Ureter (tissue), 1 donor: ENCODE results near the gene MYO1A. TPM values are rescaled to one million over a fixed set of nuclear protein-coding genes. Genes with fewer than 3 reads are reported as not detected.
A peak's percentile ranks its signal among the peaks of the same experiment; 100 is the strongest.
"Not testable (repeated sequence)": the region's sequence is repeated elsewhere in the genome, so short reads cannot be mapped to it uniquely, and the experiment has no call there.

Source experiments
- DNase-seq: peaks from one replicate; pipeline ENCODE4 v3.0.0-alpha.2; 2020; ENCODE audit warnings: low spot score
- total RNA-seq: library from RNA; stranded (reverse); gene quantifications from one replicate; pipeline ENCODE4 v1.2.4, GENCODE V29; 2023
- donor health status: DM: yes; HTN: yes; CAD: no.

Gene MYO1A
- total RNA-seq, 1 donor from 2014 or later, result 0.23 TPM

DNA sequence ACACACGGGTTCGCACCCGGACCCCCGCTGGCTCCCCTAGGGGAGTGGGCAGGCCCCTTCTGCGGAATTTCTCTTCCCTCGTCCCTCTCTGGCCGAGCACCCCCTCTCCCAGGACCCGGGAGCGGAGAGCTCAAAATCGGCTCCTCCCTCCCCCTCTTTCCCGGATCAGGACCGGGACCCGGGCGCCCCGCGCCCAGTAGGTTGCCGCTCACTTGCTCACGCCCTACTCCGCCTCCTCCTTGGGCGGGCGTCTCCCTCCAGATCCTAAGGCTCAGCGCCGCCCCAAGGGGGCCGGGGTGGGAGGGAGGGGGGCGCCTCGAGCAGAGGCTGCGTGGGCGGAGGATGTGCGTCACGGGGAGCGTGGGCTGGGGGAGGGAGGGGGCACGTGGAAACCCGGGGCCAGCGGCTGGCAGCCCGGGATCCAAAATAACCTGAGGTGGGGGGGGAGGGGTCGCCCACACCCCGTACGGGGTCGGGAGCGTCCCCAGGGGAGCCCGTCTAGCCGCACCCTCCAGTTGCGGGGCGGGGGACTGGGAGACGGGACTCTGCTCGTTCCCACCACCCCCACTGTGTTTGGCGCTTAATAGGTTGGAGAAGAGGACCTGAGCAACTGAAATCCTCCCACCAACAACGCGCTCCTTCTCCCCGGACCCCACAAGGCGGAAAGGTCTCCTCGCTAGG is 37.2 kb upstream of the MYO1A start:
- peak; percentile 94 for DNase-seq

DNA sequence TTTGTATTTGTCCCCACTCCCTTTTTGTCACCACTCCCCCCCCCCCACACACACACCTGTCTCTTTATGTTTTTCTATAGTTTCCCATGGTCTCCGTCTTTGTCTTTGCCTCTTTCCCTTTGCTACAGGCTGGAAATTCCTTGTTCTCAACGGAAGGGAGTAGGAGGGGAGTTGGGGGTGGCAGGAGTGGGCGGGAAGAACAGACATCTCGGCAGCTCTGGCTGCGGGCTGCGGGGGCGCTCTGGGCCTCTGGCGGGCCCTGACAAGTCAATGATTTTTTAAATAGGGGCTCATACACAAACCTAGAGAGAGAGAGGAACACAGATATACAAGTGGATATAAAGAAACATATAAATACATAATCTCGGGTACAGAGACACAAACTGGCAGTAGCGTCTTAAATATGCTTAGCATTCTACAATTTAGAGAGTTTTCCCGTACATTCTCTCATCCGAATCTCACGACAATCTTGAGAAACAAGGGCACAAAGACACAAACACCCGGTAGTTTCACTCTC is 36.6 kb upstream of the MYO1A start:
- DNase-seq, result peak; percentile 76

DNA sequence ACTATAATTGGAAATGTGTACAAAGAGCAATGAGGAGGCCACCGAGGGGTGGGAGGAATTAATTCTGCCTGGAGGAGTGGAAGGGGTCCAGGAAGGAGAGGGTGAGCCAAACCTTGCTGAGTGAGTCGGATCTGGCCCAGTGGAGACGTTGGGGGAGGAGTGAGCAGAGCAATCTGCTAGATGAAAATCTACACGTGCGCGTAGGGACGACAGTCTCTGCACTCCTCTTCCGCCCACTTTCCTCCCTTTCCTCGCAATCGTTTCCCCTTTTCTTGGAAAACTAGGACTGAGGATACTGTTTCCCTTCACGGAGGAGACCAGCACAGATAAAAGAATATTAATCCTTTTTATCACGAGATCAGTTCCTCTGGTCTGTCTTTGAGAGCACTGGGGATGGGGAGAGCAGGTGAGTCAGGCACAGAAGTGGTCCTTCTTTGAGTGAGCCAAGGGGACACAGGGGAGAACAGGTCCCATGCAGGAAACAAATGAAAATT is 36.1 kb upstream of the MYO1A start:
- DNase-seq, result peak; percentile 74

DNA sequence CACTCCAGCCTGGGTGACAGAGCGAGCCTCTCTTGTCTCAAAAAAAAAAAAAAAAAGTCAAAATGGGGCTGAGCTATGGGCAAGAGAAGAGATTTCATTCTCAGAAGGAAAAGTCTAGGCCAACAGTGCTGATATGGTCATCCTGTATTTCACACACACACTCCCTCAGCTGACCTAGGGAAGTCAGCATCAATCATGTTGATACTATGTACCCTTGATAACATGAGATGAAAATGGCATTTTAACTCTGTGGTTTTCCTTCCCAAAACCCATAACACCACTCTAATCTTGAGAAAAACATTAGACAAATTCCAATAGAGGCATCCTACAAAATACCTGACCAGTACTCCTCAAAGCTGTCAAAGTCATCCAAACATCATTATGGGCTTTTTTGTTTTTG is 30.9 kb upstream of the MYO1A start:
- DNase-seq, result no peak

DNA sequence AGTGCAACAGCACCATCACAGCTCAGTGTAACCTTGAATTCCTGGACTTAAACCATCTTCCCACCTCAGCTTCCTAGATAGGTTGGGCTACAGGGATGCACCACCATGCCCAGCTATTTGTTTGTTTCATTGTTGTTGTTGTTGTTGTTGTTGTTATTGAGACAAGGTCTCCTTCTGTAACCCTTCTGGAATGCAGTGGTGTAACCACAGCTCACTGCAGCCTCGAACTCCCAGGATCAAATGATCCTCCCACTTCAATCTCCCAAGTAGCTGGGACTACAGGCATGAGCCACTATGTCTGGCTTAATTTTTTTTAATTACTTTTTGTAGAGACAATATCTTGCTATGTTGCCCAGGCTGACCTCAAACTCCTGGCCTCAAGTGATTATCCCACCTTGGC is 29.9 kb upstream of the MYO1A start:
- no peak for DNase-seq

DNA sequence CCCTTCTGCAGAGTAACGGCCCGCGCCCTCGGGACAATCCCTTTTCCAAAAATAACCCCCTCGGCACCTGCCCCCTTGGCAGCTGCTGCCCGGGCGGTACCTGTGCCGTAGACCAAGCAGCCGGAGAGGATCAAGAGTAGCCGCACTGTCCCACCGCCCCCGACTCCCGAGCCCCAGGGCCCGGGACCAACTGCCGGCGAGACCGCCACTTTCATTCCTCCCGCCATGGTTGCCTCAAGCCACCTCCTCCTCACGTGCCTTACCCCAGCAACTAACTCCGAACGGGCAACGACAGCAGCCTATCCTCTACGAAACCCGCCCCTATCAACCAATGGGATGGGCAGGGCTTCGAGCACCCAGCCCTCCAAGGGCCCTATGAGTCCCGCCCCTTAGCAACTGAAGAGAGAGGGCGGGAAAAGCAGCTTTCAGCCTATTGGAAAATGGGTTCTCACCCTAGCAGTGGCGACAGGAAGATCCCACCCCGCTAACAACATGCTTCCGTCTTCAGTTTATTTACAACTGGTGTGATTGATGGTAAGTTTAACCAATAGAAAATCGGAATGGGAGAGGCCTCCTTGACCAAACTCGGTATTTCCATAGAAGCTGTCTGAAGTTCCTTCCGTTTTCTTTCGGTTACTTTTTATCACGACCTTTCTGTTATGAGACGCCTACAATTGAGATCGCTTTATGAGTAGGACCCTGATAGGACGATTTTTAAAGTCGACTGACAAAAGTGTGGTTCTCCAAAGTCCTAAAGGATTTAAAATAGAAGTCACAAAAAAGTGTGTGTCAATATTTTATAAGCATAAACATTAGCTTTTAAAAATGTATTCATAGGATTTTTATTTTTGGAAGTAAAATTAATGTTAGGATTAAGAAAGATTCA is 28.8 kb upstream of the MYO1A start, which contains the start of gene NEMP1:
TSS of gene NEMP1 (minus strand) at position 273 of the 886 bp plus-strand sequence. CDS start at position 227, 46 bp downstream.
- DNase-seq, result peak; percentile 98

DNA sequence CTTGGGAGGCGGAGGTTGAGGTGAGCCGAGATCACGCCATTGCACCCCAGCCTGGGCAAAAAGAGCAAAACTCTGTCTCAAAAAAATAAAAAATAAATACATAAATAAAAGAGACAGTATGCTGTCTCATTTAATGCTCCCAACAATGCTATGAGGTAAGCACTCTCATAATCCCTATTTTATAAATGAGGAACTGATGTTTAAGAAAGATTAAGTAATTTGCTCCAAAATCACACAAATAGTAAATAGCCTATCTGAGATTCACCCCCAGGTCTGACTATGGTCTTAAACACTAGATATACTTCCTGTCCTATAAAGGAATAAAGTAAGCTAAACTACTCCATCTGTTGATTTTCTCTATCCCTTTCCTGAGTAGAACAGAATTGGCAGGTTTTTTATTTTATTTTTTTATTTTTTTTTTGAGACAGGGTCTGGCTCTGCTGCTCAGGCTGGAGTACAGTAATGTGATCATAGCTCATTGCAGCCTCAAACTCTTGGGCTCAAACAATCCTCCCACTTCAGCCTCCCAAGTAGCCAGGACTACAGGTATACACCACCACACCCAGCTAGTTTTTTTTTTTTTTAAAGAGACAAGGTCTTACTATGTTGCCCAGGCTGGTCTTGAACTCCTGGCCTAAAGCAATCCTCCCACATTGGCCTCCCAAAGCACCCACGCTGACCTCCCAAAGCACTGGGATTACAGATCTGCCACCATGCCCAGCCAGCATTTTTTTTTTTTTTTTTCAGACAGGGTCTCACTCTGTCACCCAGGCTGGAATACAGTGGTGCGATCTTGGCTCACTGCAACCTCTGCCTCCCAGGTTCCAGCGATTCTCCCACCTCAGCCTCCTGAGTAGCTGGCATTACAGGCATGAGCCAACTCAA is 23.9 kb upstream of the MYO1A start:
- not testable (repeated sequence) for DNase-seq

DNA sequence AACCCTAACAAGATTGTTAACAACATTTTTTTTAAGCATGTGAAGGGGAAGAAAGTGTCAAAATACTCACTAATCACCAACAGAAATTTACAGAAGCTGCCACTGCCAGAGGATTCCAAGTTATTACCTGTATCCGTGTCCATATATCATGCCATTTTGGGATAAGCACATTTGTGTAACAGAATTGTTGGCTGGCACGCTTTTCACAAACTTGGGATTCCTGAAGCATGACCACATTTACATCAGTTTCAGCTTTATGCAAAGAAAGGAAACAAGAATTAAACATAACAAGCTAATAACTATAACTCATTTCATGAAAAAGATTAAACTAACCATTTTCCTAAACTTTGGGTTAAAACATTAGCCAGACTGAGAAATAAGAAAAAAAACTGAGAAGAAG is 22.7 kb upstream of the MYO1A start:
- no peak for DNase-seq

DNA sequence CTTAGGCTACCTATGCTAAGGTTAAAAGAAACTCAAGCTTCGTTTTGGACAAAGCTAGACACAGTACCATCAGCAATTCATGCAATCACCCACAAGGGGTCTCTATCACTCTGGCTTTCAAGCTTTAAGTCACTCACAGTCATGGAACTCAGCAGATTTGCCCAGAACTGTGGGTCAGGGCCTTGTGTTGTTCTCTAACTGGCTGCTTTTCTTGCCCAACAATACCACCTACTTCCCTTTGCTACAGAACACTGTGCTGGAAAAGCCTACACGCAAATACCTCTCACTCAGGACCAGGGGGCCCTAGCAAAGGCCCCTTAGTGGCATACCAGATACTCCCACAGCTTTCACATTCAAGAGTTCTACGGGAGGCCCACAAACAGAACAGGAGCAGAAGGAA is 19.6 kb upstream of the MYO1A start:
- DNase-seq, result peak; percentile 72

DNA sequence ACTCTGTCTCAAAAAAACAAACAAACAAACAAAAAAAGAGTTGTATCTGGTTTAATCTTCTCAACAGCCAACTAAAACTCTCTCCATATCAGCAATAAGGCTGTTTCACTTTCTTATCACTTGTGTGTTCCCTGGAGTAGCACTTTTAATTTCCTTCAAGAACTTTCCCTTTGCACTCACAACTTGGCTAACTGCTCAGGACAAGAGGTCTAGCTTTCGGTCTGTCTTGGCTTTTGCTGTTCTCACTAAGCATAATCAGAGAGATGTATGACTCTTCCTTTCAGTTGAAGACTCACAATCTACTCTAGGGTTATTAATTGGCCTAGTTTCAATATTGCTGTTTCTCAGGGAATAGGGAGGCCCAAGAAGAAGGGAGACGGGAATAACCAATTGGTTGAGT is 16.3 kb upstream of the MYO1A start:
- no peak for DNase-seq

DNA sequence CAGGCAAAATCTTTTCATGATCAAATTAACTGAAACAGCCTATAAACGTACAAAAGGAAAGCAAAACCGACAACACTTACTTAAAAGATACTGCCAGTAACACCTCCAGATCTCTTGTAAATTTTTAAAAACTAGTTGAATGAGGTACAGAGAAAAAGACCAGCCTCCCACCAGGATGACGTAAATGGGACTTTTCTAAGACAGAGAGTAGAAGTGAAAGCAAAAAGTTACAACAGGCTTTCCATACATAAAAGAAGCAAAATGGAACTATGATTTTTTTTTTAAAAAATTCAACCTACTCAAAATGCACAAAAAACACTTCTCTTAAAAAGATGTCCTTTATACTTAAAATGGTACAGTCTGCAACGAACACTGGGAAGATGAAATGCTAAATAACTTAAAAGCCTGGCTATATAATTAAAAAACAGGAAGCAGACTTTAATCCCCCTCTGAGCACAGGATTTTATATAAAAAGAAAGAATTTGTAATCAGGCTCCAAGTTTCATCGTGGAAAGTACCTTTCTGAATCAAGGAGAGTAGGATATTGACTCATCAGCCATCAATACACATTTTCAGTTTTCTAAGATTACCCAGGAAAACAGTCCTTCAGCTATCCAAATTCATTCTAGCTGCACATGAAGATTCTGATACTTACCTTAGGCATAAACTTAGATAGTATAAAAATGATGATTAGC is 14.2 kb upstream of the MYO1A start:
- no peak for DNase-seq

DNA sequence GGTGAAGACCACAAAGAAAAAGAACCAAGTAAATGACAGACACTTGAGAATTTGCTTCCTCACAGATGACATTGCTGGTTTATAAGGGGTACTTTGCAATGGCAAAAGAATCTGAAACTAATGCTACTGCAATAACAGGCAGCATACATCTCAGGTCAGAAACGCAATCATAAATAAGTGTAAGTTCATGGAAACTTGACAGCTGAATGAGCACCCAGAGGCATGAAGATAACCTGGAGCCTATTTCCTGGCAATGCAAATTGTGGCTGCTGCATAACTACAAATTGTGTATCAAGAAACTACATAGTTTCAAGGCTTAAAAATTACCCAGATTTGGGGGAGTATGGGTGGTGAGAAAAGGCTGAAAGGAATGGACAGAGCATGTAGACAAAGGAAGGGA is 8.5 kb upstream of the MYO1A start:
- no peak for DNase-seq

DNA sequence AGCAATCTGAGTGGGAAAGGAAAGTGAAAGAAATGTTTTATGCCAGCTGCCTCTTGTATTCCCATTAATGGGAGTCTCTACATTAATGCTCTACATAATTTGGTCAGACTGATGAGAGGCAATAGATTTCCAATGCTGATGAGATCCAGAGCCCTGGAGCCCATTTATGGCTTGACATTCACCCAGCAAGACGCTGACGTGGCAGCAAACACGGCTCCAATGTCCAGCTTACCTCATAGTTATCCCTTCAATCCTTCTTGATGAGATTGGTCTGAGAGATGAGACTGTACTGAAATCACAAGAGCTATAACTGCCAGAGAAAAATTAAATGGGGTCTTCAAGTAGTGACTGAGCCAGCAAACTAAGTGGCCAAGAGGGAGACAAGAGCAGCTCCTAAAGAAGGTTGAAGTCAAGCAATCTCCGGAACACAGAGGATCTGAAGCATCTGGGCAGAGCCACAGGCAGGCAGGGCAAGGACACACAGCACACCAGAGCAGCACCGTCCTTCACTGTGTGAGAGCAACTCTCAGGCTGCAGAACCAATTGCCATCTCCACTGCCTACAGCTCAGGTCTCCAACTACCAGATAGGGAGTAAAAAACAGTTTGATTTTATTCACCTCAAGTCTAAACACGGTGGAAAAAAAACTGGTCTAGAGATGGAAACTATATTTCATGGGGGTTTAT is 7.3 kb upstream of the MYO1A start:
- DNase-seq, result no peak

DNA sequence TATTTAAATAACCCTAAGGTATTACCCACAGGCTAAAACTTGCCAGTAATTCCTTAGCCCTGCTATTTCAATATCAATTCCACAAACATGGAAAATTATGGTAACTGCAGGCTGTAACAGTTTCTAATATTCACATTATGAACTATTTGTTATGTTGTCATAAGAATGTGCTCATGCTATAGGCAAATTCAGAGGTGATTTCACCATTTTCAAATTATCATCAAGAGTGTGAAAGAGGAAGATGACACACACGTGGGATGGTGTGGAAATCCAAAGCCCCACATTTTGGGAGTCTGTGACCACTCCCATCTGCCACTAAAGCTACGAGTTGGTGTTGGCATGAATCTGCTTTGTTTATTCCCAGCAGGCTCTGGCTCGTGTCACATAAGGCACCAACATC is 5.9 kb upstream of the MYO1A start:
- DNase-seq, result no peak

DNA sequence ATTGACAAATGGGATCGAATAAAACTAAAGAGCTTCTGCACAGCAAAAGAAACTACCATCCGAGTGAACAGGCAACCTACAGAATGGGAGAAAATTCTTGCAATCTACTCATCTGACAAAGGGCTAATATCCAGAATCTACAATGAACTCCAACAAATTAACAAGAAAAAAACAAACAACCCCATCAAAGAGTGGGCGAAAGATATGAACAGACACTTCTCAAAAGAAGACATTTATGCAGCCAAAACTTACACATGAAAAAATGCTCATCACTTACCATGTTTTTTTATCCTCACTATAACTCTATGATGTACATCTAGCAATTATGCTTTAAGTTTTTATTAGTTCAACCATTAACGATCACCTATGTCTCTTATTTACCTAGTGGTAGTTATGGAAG is 4.0 kb upstream of the MYO1A start:
- not testable (repeated sequence) for DNase-seq

DNA sequence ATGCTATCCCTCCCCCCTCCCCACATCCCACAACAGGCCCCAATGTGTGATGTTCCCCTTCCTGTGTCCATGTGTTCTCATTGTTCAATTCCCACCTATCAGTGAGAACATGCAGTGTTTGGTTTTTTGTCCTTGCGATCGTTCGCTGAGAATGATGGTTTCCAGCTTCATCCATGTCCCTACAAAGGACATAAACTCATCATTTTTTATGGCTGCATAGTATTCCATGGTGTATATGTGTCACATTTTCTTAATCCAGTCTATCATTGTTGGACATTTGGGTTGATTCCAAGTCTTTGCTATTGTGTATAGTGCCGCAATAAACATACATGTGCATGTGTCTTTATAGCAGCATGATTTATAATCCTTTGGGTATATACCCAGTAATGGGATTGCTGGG is 3.2 kb upstream of the MYO1A start:
- not testable (repeated sequence) for DNase-seq

DNA sequence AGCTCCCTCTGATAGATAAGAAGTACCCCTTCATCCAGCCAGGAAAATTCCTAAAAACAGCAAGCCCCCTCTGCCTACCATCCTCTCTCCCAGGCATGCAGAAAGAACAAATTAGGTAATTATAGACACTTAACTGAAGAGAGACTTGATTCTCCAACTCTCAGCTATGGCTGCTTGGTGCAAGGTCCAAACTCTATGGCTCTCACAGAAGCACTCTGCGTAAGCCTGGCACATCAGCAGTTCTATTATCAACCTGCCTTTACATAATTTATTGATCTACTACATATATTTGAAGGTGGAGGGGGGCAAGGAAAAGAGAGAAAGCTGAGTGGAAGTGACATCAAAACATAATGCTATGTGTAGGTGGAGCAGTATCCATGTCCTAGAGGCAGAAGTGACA is 1.1 kb upstream of the MYO1A start:
- no peak for DNase-seq

DNA sequence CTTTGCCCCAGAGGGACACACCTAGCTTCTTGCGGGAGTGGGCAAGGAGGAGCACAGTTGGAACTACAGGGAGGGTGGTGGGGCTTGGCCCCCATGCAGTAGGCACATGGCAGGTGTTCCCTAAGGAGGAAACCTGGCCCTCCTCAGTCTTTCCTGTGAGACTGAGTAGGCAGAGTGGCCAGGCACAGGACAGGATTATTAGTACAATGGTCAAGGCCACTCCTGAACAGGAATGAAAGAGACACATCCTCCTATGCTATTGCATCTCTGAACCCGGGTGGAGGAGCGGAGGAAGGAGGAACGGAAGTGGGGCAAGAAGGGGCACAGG is 846 bp downstream of the MYO1A start:
- no peak for DNase-seq

DNA sequence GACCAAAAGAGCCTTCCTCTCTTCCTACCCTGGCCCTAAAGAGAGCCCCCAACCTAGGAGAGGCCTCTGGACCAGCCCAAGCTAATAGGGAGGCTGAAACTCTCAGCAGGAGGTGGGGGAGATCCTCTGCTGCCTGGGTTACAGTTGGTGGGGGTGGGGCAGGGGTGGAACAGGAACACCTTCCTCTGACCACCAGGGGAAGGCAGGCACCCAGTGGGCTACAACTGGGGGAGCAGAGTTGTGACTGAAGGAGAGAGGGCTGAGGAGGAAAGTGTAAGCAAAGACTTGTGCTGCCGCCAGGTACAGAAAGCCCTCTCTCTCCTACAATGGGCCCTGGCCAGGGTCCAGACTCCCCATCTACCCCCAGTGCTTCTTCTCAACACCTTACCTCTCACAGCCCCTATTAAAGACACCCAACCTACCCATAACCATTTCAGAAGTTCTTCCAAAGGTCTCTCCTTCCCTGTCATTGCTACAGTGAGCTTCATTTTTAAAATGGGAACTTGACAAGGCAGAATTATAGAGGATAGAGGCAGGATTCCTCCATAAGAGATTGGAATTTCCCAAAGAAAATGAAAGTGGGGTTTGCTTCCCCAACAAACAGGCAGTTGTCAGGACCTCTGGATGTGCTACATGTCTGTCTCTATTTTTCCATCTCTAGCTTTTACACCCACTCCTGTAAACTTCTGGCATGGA is 1.4 kb downstream of the MYO1A start:
- no peak for DNase-seq

DNA sequence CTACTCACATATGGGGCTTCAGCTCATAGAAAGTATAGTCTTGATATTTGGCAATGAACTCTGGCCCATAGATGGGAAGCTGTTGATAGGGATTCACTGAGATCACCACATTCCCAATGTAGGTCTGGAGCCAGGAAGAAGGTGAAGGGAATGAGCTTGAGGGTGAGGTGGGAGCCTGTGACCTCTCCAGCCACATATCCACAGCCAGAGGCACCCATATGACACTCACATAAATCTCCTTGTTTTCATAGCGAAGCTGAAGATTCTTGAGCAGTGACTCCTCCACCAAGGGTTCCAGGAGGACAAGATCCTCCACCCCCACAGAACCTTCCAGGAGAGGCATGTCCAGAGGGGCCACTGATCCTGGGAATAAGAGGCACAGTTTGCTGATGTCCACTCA is 1.9 kb downstream of the MYO1A start:
- DNase-seq, result no peak
